ENCODE data around the gene PREX1.

- TF ChIP-seq, protein P1, sequence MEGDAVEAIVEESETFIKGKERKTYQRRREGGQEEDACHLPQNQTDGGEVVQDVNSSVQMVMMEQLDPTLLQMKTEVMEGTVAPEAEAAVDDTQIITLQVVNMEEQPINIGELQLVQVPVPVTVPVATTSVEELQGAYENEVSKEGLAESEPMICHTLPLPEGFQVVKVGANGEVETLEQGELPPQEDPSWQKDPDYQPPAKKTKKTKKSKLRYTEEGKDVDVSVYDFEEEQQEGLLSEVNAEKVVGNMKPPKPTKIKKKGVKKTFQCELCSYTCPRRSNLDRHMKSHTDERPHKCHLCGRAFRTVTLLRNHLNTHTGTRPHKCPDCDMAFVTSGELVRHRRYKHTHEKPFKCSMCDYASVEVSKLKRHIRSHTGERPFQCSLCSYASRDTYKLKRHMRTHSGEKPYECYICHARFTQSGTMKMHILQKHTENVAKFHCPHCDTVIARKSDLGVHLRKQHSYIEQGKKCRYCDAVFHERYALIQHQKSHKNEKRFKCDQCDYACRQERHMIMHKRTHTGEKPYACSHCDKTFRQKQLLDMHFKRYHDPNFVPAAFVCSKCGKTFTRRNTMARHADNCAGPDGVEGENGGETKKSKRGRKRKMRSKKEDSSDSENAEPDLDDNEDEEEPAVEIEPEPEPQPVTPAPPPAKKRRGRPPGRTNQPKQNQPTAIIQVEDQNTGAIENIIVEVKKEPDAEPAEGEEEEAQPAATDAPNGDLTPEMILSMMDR (conservative IDR thresholded peaks at IDR 0.05) = no peak
- no peak for TF ChIP-seq EZH2 (IDR thresholded peaks at IDR 0.05; ENCODE audit: low read depth)
These were observed 124.7 kb downstream of the PREX1 start for GRCh38 chr20:48703107-48703506.

Data from PC-9 (cell line).